Measurements from ENCODE around the gene SH2D3C. TPM values are rescaled to one million over a fixed set of nuclear protein-coding genes. Genes with fewer than 3 reads are reported as not detected.

Gene SH2D3C
- 18.3 TPM for total RNA-seq
- long read RNA-seq, transcript SH2D3C-206 (11 exons, 2,794 nt): minor isoform, 9 of 53 reads
- long read RNA-seq, transcript SH2D3C-203 (11 exons, 2,750 nt): major isoform, 13 of 53 reads
- long read RNA-seq, partial matches to known transcripts: 21 of 53 reads
- long read RNA-seq, other reads (novel, unspliced or antisense): 10 of 53 reads

GRCh38 chr9:127778280-127779135, at the start of gene SH2D3C:
SH2D3C (minus strand) TSS chr9:127778666; CDS start chr9:127778627, 39 bp downstream.
- ATAC-seq (peak; percentile 76), DNase-seq (peak; percentile 75)
- intact Hi-C loops (cut with micrococcal nuclease): no loop called here

- ATAC-seq (no peak), DNase-seq (no peak)
- intact Hi-C loops (cut with micrococcal nuclease): no loop called here
Observed at GRCh38 chr9:127826253-127826913, 47.9 kb upstream of the SH2D3C start.

- intact Hi-C loops (cut with micrococcal nuclease): no loop called here
- DNase-seq (peak; percentile 76), ATAC-seq (peak; percentile 10)
Observed at GRCh38 chr9:127825319-127826051, 47.0 kb upstream of the SH2D3C start.

GRCh38 chr9:127822108-127822507, 43.6 kb upstream of the SH2D3C start:
- ATAC-seq (no peak), DNase-seq (no peak)
- intact Hi-C loops (cut with micrococcal nuclease): no loop called here

- ATAC-seq: no peak
- no peak for DNase-seq
- intact Hi-C loops (cut with micrococcal nuclease): no loop called here
Observed at GRCh38 chr9:127818574-127818973, 40.1 kb upstream of the SH2D3C start.

- no peak for DNase-seq
- intact Hi-C loops (cut with micrococcal nuclease): no loop called here
- no peak for ATAC-seq
Observed at GRCh38 chr9:127817881-127818434, 39.5 kb upstream of the SH2D3C start.

GRCh38 chr9:127816728-127817127, 38.3 kb upstream of the SH2D3C start:
- no peak for DNase-seq
- intact Hi-C loops (cut with micrococcal nuclease): no loop called here
- ATAC-seq: peak; percentile 1

GRCh38 chr9:127816362-127816725, 37.9 kb upstream of the SH2D3C start:
- ATAC-seq (no peak), DNase-seq (no peak)
- intact Hi-C loops (cut with micrococcal nuclease): no loop called here

- no peak for DNase-seq
- peak; percentile 1 for ATAC-seq
- intact Hi-C loops (cut with micrococcal nuclease): no loop called here
Observed at GRCh38 chr9:127815512-127816361, 37.3 kb upstream of the SH2D3C start.

GRCh38 chr9:127814619-127815511, 36.4 kb upstream of the SH2D3C start:
- no peak for ATAC-seq
- intact Hi-C loops (cut with micrococcal nuclease): no loop called here

GRCh38 chr9:127813686-127814226, 35.3 kb upstream of the SH2D3C start:
- peak; percentile 8 for ATAC-seq
- DNase-seq: no peak
- intact Hi-C loops (cut with micrococcal nuclease): no loop called here

More at GRCh38 chr9:127814619-127815511, 36.4 kb upstream of the SH2D3C start:
- DNase-seq: no peak

GRCh38 chr9:127812936-127813675, 34.6 kb upstream of the SH2D3C start:
- ATAC-seq (peak; percentile 1), DNase-seq (no peak)

GRCh38 chr9:127812011-127812410, 33.5 kb upstream of the SH2D3C start:
- ATAC-seq (no peak), DNase-seq (no peak)
- intact Hi-C loops (cut with micrococcal nuclease): no loop called here

More at GRCh38 chr9:127812936-127813675, 34.6 kb upstream of the SH2D3C start:
- intact Hi-C loops (cut with micrococcal nuclease): no loop called here

- DNase-seq (no peak), ATAC-seq (no peak)
- intact Hi-C loops (cut with micrococcal nuclease): no loop called here
Observed at GRCh38 chr9:127810378-127811187, 32.1 kb upstream of the SH2D3C start.

- intact Hi-C loops (cut with micrococcal nuclease): no loop called here
- DNase-seq: peak; percentile 64
- peak; percentile 59 for ATAC-seq
Observed at GRCh38 chr9:127809540-127810377, 31.3 kb upstream of the SH2D3C start.

All from left ventricle myocardium superior (tissue), 1 donor.